NCI-H2029 treated with DMSO at 0.1 percent for 48 hours (cell line): Measurements from ENCODE around the gene MOXD1.

Experiments
- DNase-seq: peaks from one replicate; lab custom pipeline; 2025; lab: John Stamatoyannopoulos, UW

The MOXD1 gene

GRCh38 chr6:132400883-132401617, at the start of gene MOXD1:
MOXD1 (minus strand) TSS chr6:132401475; CDS start chr6:132401426, 49 bp downstream.
- DNase-seq = no peak

GRCh38 chr6:132446855-132447241, 45.6 kb upstream of the MOXD1 start:
- DNase-seq = no peak

GRCh38 chr6:132446141-132446854, 45.0 kb upstream of the MOXD1 start:
- no peak for DNase-seq

GRCh38 chr6:132445201-132445951, 44.1 kb upstream of the MOXD1 start:
- DNase-seq = no peak

- DNase-seq = no peak
Measured at GRCh38 chr6:132443206-132443605, 41.9 kb upstream of the MOXD1 start.

GRCh38 chr6:132430110-132430509, 28.8 kb upstream of the MOXD1 start:
- DNase-seq = no peak

GRCh38 chr6:132425176-132425575, 23.9 kb upstream of the MOXD1 start:
- DNase-seq = no peak

- no peak for DNase-seq
Measured at GRCh38 chr6:132423839-132424238, 22.6 kb upstream of the MOXD1 start.

- DNase-seq = no peak
Measured at GRCh38 chr6:132418235-132418965, 17.1 kb upstream of the MOXD1 start.

- no peak for DNase-seq
Measured at GRCh38 chr6:132414761-132415160, 13.5 kb upstream of the MOXD1 start.

GRCh38 chr6:132414322-132414721, 13.0 kb upstream of the MOXD1 start:
- DNase-seq = no peak

- no peak for DNase-seq
Measured at GRCh38 chr6:132413499-132413802, 12.2 kb upstream of the MOXD1 start.

GRCh38 chr6:132412656-132413498, 11.6 kb upstream of the MOXD1 start:
- no peak for DNase-seq

- no peak for DNase-seq
Measured at GRCh38 chr6:132411296-132411695, 10.0 kb upstream of the MOXD1 start.

- no peak for DNase-seq
Measured at GRCh38 chr6:132410830-132411229, 9.6 kb upstream of the MOXD1 start.

GRCh38 chr6:132405143-132405915, 4.1 kb upstream of the MOXD1 start:
- no peak for DNase-seq

- DNase-seq = no peak
Measured at GRCh38 chr6:132404736-132405135, 3.5 kb upstream of the MOXD1 start.

GRCh38 chr6:132404330-132404729, 3.1 kb upstream of the MOXD1 start:
- no peak for DNase-seq

GRCh38 chr6:132401618-132402285, 477 bp upstream of the MOXD1 start:
- DNase-seq = no peak

- DNase-seq = no peak
Measured at GRCh38 chr6:132400555-132400882, 756 bp downstream of the MOXD1 start.
